GM18520 (cell line): ENCODE data around the gene IL21R.
"Not testable (repeated sequence)": the region's sequence is repeated elsewhere in the genome, so short reads cannot be mapped to it uniquely, and the experiment has no call there.

Experiments
- ATAC-seq: cut with Tn5 transposase; IDR thresholded peaks from one replicate; pipeline ENCODE4 v1.9.1; 2021; ENCODE audit not compliant: unreplicated experiment

The IL21R gene

GRCh38 chr16:27426423-27427408, 24.7 kb downstream of the IL21R start:
- peak; percentile 85 for ATAC-seq

GRCh38 chr16:27427538-27427937, 25.6 kb downstream of the IL21R start:
- ATAC-seq = no peak

GRCh38 chr16:27428026-27428785, 26.2 kb downstream of the IL21R start:
- ATAC-seq = no peak

GRCh38 chr16:27429330-27429871, 27.4 kb downstream of the IL21R start:
- no peak for ATAC-seq

DNA sequence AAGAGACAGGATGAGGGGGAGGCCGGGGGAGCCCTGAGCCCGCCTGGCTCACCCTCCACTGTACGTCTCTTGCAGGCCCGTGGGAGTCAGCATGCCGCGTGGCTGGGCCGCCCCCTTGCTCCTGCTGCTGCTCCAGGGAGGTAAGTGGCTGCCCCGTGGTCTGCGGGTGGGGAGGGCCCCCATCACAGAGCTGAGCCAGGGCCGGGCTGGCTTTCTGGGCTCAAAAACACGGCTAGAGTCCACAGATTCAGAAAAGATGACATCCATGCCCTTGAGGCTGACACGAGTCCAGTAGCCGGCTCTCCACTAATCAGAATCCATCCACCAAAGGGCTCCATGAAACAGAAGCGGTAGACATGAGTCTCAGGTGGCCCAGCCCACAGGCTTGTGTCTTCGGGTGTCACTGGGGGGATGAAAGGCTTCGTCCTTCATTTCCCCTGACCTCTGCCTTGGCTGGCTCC, 28.0 kb downstream of the IL21R start:
- ATAC-seq = no peak

GRCh38 chr16:27430512-27430911, 28.5 kb downstream of the IL21R start:
- no peak for ATAC-seq

- no peak for ATAC-seq
Observed at GRCh38 chr16:27430923-27431484, 29.0 kb downstream of the IL21R start.

GRCh38 chr16:27431773-27432532, 30.0 kb downstream of the IL21R start:
- no peak for ATAC-seq

- ATAC-seq = no peak
Observed at GRCh38 chr16:27432558-27432957, 30.6 kb downstream of the IL21R start.

DNA sequence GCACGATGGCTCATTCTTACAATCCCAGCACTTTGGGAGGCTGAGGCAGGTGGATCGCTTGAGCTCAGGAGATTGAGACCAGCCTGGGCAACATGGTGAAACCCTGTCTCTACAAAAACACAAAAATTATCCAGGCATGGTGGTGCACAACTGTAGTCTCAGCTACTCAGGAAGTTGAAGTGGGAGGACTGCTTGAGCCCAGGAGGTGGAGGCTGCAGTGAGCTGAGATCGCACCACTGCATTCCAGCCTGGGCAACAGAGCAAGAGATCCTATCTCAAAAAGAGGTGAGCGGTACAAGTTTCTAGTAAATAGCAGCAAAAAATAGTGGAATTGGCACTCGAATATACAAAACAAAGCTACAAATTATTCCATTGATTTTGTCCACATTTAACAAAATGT, 31.2 kb downstream of the IL21R start:
- ATAC-seq = not testable (repeated sequence)

- ATAC-seq = no peak
Observed at GRCh38 chr16:27433636-27434035, 31.7 kb downstream of the IL21R start.

DNA sequence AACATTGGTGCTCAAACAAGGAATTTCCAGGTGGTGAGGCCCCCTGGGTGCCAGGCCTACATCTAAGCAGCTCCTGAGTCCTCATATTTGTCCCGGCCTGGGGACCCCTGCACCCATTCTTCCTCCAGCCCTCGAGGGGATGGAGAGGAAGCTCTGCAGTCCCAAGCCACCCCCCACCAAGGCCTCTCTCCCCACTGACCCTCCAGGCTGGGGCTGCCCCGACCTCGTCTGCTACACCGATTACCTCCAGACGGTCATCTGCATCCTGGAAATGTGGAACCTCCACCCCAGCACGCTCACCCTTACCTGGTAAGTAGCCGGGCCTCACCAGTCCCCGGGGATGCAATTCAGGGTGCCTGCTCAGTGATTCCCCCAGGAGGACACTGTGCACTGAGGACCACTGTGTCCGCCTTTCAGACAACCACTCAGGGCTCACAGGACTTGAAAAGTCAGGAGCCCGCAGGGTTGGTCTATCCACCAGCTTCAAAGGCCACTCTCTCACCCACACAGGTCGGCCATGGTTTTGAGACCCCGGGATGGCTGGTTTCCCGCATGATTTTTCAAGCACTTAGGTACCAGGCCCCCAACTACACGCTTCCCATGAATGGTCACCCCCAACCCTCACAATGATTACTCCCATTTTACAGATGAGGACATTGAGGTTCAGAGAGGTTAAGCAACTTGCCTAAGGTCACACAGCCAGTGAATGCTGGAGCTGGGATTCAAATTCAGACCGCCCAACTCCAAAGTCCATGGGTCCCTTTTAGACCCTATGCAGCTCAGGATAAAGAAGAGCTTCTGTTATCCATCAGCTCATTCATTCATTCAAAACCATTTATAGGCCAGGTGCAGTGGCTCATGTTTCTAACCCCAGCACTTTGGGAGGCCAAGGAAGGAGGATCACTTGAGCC, 32.4 kb downstream of the IL21R start:
- no peak for ATAC-seq

DNA sequence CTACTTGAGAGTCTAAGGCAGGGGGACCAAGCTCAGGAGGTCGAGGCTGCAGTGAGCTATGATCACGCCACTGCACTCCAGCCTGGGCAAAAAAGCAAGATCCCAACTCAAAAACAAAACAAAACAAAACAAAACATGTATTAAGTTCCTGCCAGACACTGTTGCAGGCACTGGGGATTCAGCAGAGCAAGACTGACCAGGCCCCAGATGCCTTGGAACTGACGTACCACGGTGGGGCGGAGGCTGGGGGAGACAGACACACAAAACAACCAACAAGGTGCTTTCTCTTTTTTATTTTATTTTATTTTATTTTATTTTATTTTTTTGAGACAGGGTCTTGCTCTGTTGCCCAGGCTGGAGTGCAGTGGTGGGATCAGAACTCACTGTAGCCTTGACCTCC, 33.2 kb downstream of the IL21R start:
- ATAC-seq = not testable (repeated sequence)

DNA sequence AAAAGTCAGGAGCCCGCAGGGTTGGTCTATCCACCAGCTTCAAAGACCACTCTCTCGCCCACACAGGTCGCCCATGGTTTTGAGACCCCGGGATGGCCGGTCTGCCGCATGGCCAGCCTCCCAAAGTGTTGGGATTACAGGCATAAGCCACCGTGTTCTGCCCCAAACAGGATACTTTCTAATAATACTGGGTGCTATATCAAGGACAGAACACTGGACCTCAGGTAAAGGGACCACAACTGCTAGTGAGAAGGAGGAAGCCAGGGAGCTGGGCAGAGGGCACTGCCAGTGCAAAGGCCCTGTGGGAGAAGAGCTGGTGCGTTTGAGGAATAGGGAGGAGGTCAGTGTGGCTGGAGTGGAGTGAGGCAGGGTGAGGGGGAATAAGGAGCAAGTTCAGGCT, 34.1 kb downstream of the IL21R start:
- no peak for ATAC-seq

DNA sequence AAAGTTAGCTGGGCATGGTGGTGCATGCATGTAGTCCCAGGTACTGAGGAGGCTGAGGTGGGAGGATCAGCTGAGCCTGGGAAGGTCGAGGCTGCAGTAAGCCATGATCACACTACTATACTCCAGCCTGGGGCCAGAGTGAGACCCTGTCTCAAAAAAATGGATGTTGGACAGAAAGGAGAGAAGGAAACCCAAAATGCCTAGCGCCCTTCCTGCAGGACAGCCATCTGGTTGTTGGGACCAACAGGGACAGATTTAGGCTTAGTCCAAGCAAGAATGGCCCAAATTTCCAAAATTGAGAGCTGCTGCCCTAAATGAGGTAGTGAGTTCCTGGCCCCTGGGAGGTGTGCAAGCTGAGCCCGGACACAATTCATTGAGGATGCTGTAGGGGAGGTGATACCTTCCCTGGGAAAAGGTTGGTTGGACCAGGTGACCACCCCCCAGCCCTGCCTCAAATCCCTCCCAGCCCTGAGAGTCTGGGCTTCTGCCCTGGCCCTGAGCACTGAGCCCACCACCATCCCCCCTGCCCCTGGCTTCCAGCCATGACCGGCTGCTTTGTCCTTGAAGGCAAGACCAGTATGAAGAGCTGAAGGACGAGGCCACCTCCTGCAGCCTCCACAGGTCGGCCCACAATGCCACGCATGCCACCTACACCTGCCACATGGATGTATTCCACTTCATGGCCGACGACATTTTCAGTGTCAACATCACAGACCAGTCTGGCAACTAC, 35.1 kb downstream of the IL21R start:
- ATAC-seq = no peak

GRCh38 chr16:27437946-27438345, 36.0 kb downstream of the IL21R start:
- no peak for ATAC-seq

DNA sequence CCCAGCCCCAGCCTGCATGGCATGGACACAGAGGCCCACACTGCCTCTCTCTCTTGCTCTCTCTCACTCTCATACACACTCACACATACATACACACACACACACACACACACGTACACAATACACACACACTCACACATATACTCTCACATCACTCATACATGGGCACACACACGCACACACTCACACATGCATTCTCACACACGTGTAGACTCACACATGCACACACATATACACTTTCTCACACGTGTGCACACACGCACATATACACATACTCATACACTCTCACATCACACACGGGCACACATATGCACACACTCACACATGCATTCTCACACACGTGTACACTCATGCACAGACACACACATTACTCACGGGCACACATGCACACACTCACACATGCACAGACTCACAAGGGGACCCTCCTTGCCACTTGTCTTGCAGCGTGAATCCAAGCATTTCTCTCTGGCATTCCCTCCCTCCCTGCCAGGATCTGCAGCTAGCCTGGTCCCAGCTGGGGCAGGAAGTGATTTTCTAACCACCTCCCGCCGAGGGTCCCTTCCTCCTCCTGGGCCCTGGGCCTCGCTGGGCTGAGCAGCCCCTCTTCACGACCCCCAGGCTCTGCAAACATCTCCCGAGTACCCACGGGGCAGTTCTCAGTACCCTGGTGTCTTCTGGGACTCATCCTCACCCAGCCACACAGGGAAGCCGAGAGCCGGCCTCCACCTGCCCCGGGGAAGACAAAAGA, 37.5 kb downstream of the IL21R start:
- no peak for ATAC-seq

DNA sequence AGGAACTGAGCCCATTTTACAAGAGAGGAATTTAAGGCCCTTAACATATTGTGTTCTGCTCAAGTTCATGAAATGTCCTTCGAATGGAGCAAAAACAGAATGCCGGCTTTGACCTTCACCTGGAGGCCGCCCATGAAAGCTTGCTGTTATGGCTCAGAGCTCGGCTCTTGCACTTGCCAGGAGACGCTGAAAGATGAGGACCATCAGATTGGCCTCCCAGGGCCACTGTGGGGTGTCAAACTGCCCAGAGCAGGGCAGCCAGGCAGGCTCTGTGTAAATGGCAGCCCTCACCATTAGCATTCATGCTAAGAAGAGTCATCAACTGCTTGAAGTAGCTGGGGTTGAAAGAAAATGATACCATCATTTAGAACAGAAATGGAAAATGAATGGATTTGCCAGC, 39.3 kb downstream of the IL21R start:
- ATAC-seq = no peak
